Urinary bladder (tissue), 4 donors: ENCODE data around the gene BAD. TPM values are rescaled to one million over a fixed set of nuclear protein-coding genes. Genes with fewer than 3 reads are reported as not detected.

ENCODE experiments used
- DNase-seq: peaks from one replicate; pipeline ENCODE4 v3.0.0-alpha.2; 2015; ENCODE audit errors: extremely low spot score
- H3K27ac ChIP-seq: one replicate; pipeline ENCODE4 v1.5.1; 2013; ENCODE audit warnings: low read depth, mild to moderate bottlenecking, moderate library complexity
- H3K36me3 ChIP-seq: one replicate; pipeline ENCODE4 v1.6.1; 2013; ENCODE audit warnings: mild to moderate bottlenecking, moderate library complexity; ENCODE audit not compliant: insufficient read depth
- H3K4me1 ChIP-seq: one replicate; pipeline ENCODE4 v1.6.1; 2013; ENCODE audit warnings: mild to moderate bottlenecking, moderate library complexity; ENCODE audit not compliant: insufficient read depth
- H3K4me3 ChIP-seq: one replicate; pipeline ENCODE4 v1.5.1; 2013; ENCODE audit warnings: low read depth, low read length
- WGBS: extraction: QIAGEN DNeasy Blood & Tissue Kit; methylation state at CpG from one replicate; pipeline ENCODE4 v1.1.7; 2013; 5-methylcytosine and 5-hydroxymethylcytosine counted together
- polyA plus RNA-seq: library from polyadenylated mRNA; stranded (reverse); fragments of 200-250 nt; gene quantifications from one replicate; pipeline ENCODE4 v1.2.3, GENCODE V29; 2013
- total RNA-seq: library from RNA; depleted of rRNA; stranded (reverse); fragments of >200 nt; gene quantifications from one replicate; pipeline ENCODE4 v1.2.3, GENCODE V29; 2014
- donor health status: healthy with polysubstance abuse.
- donor health status: healthy.

The BAD gene
- total and polyA plus RNA-seq, 2 donors = 34.2 to 111 TPM

GRCh38 chr11:64268025-64268892, 16.2 kb downstream of the BAD start:
- no peak for DNase-seq
- no peaks in the 10 kb centered on the region for H3K4me1 ChIP-seq
- H3K4me3 ChIP-seq = peak overlapping the region; percentile 59
- H3K36me3 ChIP-seq = no peaks in the 10 kb centered on the region
- H3K27ac ChIP-seq = peak overlapping the region; percentile 92
- 35% methylated on average over 23 of the region's 23 CpGs for WGBS

- peak overlapping the region; percentile 92 for H3K27ac ChIP-seq
- peaks cover 4% of the 10 kb centered on the region for H3K36me3 ChIP-seq
- no peak for DNase-seq
- H3K4me3 ChIP-seq = no peak overlapping the region
- 84% methylated on average over 27 of the region's 27 CpGs for WGBS
- H3K4me1 ChIP-seq = no peaks in the 10 kb centered on the region
Measured at GRCh38 chr11:64267207-64267945, 17.1 kb downstream of the BAD start.

- H3K4me1 ChIP-seq = no peaks in the 10 kb centered on the region
- peaks cover 4% of the 10 kb centered on the region for H3K36me3 ChIP-seq
- no peak overlapping the region for H3K4me3 ChIP-seq
- WGBS = 87% methylated on average over 15 of the region's 15 CpGs
- no peak for DNase-seq
- H3K27ac ChIP-seq = no peak overlapping the region
Measured at GRCh38 chr11:64266339-64266738, 18.1 kb downstream of the BAD start.

- peaks cover 4% of the 10 kb centered on the region for H3K36me3 ChIP-seq
Measured at GRCh38 chr11:64265176-64266160, 19.0 kb downstream of the BAD start.

GRCh38 chr11:64264371-64264852, 20.1 kb downstream of the BAD start:
- Histone ChIP-seq H3K4me1 (no peaks in the 10 kb centered on the region), H3K27ac (no peak overlapping the region), H3K4me3 (no peak overlapping the region), H3K36me3 (peaks cover 5% of the 10 kb centered on the region)
- whole genome bisulfite sequencing = 81% methylated on average over 10 of the region's 10 CpGs
- DNase-seq = no peak

More at GRCh38 chr11:64265176-64266160, 19.0 kb downstream of the BAD start:
- Histone ChIP-seq H3K4me3 (no peak overlapping the region), H3K4me1 (no peaks in the 10 kb centered on the region), H3K27ac (no peak overlapping the region)
- no peak for DNase-seq
- 92% methylated on average over 35 of the region's 35 CpGs for WGBS

- DNase-seq = no peak
- no peak overlapping the region for H3K27ac ChIP-seq
- no peak overlapping the region for H3K4me3 ChIP-seq
- WGBS = 87% methylated on average over 8 of the region's 8 CpGs
- H3K36me3 ChIP-seq = peaks cover 6% of the 10 kb centered on the region
- H3K4me1 ChIP-seq = no peaks in the 10 kb centered on the region
Measured at GRCh38 chr11:64263947-64264317, 20.5 kb downstream of the BAD start.

- peaks cover 7% of the 10 kb centered on the region for H3K36me3 ChIP-seq
- 75% methylated on average over 29 of the region's 29 CpGs for WGBS
- no peak for DNase-seq
Measured at GRCh38 chr11:64263021-64263946, 21.2 kb downstream of the BAD start.

GRCh38 chr11:64262271-64263002, 22.0 kb downstream of the BAD start:
- 93% methylated on average over 42 of the region's 42 CpGs for WGBS
- H3K4me1 ChIP-seq = no peaks in the 10 kb centered on the region
- peaks cover 7% of the 10 kb centered on the region for H3K36me3 ChIP-seq
- no peak overlapping the region for H3K27ac ChIP-seq
- no peak overlapping the region for H3K4me3 ChIP-seq
- no peak for DNase-seq

More at GRCh38 chr11:64263021-64263946, 21.2 kb downstream of the BAD start:
- Histone ChIP-seq H3K27ac (no peak overlapping the region), H3K4me1 (no peaks in the 10 kb centered on the region), H3K4me3 (no peak overlapping the region)

- Histone ChIP-seq H3K27ac (no peak overlapping the region), H3K36me3 (peaks cover 7% of the 10 kb centered on the region), H3K4me1 (no peaks in the 10 kb centered on the region), H3K4me3 (no peak overlapping the region)
- WGBS = 92% methylated on average over 18 of the region's 18 CpGs
- DNase-seq = no peak
Measured at GRCh38 chr11:64261556-64262080, 22.8 kb downstream of the BAD start.

- DNase-seq = no peak
- WGBS = 96% methylated on average over 6 of the region's 6 CpGs
- Histone ChIP-seq H3K4me1 (no peaks in the 10 kb centered on the region), H3K27ac (no peak overlapping the region), H3K36me3 (peaks cover 7% of the 10 kb centered on the region), H3K4me3 (no peak overlapping the region)
Measured at GRCh38 chr11:64260147-64260708, 24.2 kb downstream of the BAD start.

- Histone ChIP-seq H3K4me1 (no peaks in the 10 kb centered on the region), H3K36me3 (peaks cover 7% of the 10 kb centered on the region), H3K4me3 (no peak overlapping the region), H3K27ac (no peak overlapping the region)
- no peak for DNase-seq
- 86% methylated on average over 4 of the region's 4 CpGs for WGBS
Measured at GRCh38 chr11:64259533-64260067, 24.9 kb downstream of the BAD start.
